Gastroesophageal sphincter (tissue), 3 donors: ENCODE measurements around the gene LTBR.

ENCODE experiments used
- CTCF ChIP-seq, 4 experiments: fragments of 200-600 bp in 2 of 4; fragments of 450-650 bp in 2 of 4; sonication (generic) in 1 of 4; IDR thresholded peaks; one replicate each; pipeline ENCODE4 v1.5.1; 2017 to 2019; ENCODE audit warnings: antibody characterized with exemption in 4 of 4, mild to moderate bottlenecking in 2 of 4, moderate library complexity in 2 of 4
- EP300 ChIP-seq: sonication (generic); formaldehyde crosslinking; IDR thresholded peaks from one replicate; pipeline ENCODE4 v1.6.1; 2017; ENCODE audit warnings: antibody characterized with exemption, mild to moderate bottlenecking
- POLR2A ChIP-seq, 2 donors: fragments of 450-650 bp; IDR thresholded peaks; one replicate each; pipeline ENCODE4 v1.6.1; 2017; ENCODE audit warnings: antibody characterized with exemption in 2 of 2, mild to moderate bottlenecking in 2 of 2, moderate library complexity in 1 of 2
- POLR2AphosphoS5 ChIP-seq: sonication (generic); formaldehyde crosslinking; IDR thresholded peaks from one replicate; pipeline ENCODE4 v1.6.1; 2017; ENCODE audit warnings: antibody characterized with exemption

DNA sequence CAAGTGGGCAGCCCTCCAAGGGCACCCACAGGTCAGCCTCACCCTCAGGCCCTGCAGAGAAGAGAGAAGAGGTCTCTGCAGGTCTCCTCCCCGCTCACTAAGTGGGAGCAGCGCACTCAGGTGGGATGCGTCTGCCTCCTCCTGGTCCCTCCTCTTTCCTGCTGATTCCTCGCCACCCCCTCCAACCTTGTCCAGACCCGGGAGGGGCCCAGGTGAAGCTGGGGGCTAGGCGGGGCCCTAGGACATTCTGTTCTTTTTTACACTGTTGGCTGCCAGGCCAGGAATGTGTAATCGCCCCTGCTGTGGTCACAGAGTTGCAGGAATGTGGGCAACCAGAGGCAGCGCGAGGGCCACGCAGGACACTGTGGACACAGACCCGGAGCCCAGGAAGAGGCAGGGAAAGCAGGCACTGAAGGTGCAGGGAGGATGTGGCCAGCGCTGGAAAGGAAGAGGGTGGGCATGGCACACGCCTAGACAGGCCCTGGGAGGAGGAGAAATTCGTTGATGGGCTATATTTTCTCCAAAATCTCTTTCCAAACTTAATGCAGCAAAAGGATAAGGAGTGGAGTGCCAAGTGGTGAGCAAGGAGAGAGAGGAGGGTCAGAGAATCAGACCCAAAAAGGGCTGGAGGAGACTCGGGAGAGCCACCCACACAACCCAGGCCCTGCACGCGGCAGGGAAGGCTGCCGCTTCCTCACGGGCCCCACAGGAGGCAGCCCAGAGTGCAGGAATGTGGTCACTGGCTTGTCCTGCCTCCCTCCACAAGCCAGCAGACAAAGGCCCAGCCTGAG, 7.7 kb upstream of the LTBR start:
- peak in 3 of 4 experiments; percentile 56 to 58 (median 57) for TF ChIP-seq CTCF (IDR thresholded peaks at IDR 0.05)
- TF ChIP-seq POLR2A (IDR thresholded peaks at IDR 0.05): no peak
- no peak for TF ChIP-seq EP300
- peak; percentile 81 for TF ChIP-seq POLR2AphosphoS5
